Testis (tissue), 3 donors: ENCODE data around the gene CCDC14. TPM values are rescaled to one million over a fixed set of nuclear protein-coding genes. Genes with fewer than 3 reads are reported as not detected.

Experiments
- DNase-seq: peaks from one replicate; pipeline ENCODE4 v3.0.0-alpha.2; 2019
- H3K27ac ChIP-seq, 2 donors: fragments of 200-600 bp; sonication (generic); one replicate each; pipeline ENCODE4 v1.5.1; 2019
- H3K27me3 ChIP-seq: fragments of 200-600 bp; sonication (generic); one replicate; pipeline ENCODE4 v1.5.1; 2019
- H3K36me3 ChIP-seq: fragments of 200-600 bp; sonication (generic); one replicate; pipeline ENCODE4 v1.5.1; 2017; ENCODE audit warnings: low read depth; ENCODE audit errors: missing control alignments
- H3K4me1 ChIP-seq: fragments of 200-600 bp; sonication (generic); one replicate; pipeline ENCODE4 v1.5.1; 2019
- H3K4me3 ChIP-seq, 2 donors: fragments of 200-600 bp; sonication (generic); one replicate each; pipeline ENCODE4 v1.5.1; 2017 to 2019
- H3K9me3 ChIP-seq: fragments of 200-600 bp; sonication (generic); one replicate; pipeline ENCODE4 v1.5.1; 2017
- POLR2A ChIP-seq: fragments of 450-650 bp; IDR thresholded peaks from one replicate; pipeline ENCODE4 v1.6.1; 2017; ENCODE audit warnings: antibody characterized with exemption, mild to moderate bottlenecking, moderate library complexity
- WGBS, 2 donors: methylation state at CpG; one replicate each; pipeline ENCODE4 v1.1.5; 2018; 5-methylcytosine and 5-hydroxymethylcytosine counted together
- intact Hi-C: fragments of 100-400 bp; cut with DNase I; formaldehyde crosslinking; loops from one replicate; pipeline ENCODE4 v1.15.1; 2023; ENCODE audit warnings: low total_unique reads
- polyA plus RNA-seq: library from polyadenylated mRNA; stranded (reverse); fragments of 350-450 nt; fragmentation: Illumina TruSeq; extraction: RNeasy Lipid Tissue Mini Kit (QIAGEN cat#74804); gene quantifications from one replicate; pipeline ENCODE4 v1.2.3, GENCODE V29; 2014; ENCODE audit warnings: low read depth, low replicate concordance; ENCODE audit not compliant: insufficient read depth
- total RNA-seq, 2 donors: library from RNA; depleted of rRNA; stranded (reverse); fragments of >200 nt; gene quantifications; one replicate each; pipeline ENCODE4 v1.2.3, GENCODE V29; 2016
- TF ChIP-seq, protein P1 (sequence below), 3 experiments: fragments of 450-650 bp in 2 of 3; fragments of 200-600 bp in 1 of 3; sonication (generic) in 1 of 3; IDR thresholded peaks; one replicate each; pipeline ENCODE4 v1.5.1; 2016 to 2019; ENCODE audit warnings: antibody characterized with exemption in 3 of 3, mild to moderate bottlenecking in 2 of 3, moderate library complexity in 1 of 3

Gene CCDC14
- total and polyA plus RNA-seq, 3 donors from 2014 or later = 33.3 to 101 (median 63.7) TPM

DNA sequence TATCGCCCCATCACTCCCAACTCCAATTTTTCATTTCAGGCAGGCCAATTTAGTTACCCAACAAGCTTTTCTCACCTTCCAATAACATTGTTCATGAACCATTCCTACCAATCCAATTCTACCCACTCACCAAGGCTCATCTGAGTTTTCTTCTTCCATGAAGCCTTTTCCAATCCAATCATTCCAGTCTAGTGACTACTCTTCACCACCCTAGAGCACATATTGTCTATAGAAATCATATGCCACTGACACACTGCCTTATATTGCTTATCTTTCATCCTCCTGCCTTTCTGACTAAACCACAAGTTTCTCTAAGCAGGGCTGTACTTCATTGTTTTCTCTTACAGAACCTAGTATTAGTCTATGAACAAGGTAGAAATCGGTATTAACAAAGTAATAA lies 11.4 kb downstream of the CCDC14 start:
- no peak for DNase-seq
- H3K4me1 ChIP-seq = no peaks in the 10 kb centered on the region
- no peaks in the 10 kb centered on the region for H3K27me3 ChIP-seq
- H3K4me3 ChIP-seq = no peak overlapping the region
- no peak overlapping the region for H3K27ac ChIP-seq
- H3K36me3 ChIP-seq = no peaks in the 10 kb centered on the region
- no peaks in the 10 kb centered on the region for H3K9me3 ChIP-seq
- intact Hi-C loops = no loop called here
- TF ChIP-seq, protein P1, sequence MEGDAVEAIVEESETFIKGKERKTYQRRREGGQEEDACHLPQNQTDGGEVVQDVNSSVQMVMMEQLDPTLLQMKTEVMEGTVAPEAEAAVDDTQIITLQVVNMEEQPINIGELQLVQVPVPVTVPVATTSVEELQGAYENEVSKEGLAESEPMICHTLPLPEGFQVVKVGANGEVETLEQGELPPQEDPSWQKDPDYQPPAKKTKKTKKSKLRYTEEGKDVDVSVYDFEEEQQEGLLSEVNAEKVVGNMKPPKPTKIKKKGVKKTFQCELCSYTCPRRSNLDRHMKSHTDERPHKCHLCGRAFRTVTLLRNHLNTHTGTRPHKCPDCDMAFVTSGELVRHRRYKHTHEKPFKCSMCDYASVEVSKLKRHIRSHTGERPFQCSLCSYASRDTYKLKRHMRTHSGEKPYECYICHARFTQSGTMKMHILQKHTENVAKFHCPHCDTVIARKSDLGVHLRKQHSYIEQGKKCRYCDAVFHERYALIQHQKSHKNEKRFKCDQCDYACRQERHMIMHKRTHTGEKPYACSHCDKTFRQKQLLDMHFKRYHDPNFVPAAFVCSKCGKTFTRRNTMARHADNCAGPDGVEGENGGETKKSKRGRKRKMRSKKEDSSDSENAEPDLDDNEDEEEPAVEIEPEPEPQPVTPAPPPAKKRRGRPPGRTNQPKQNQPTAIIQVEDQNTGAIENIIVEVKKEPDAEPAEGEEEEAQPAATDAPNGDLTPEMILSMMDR (IDR thresholded peaks at IDR 0.05) = no peak
- TF ChIP-seq POLR2A = no peak
- WGBS, 2 donors = 98 to 99% methylated on average over 2 of the region's 2 CpGs

DNA sequence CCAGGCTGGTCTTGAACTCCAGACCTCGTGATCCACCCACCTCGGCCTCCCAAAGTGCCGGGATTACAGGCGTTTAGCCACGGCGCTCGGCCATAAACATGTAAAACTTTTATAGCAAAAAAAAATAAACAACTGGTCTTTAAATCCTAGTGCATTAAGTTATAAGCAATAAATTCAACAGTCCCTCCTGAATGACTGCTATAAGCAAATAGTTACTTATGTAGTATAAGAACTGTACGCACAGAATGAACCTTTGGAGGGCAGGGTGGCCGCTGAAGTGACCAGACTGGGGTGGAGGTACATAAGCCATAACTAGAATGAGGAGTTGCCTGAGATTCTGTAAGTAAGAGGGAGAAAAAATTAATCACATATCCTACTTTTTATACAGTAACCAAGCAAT lies 12.6 kb downstream of the CCDC14 start:
- no peaks in the 10 kb centered on the region for H3K36me3 ChIP-seq
- 95 to 97% methylated on average over 9 of the region's 9 CpGs for WGBS, 2 donors
- no peak overlapping the region for H3K4me3 ChIP-seq
- intact Hi-C loops = no loop called here
- H3K9me3 ChIP-seq = no peaks in the 10 kb centered on the region
- no peaks in the 10 kb centered on the region for H3K27me3 ChIP-seq
- no peak for DNase-seq
- H3K27ac ChIP-seq = no peak overlapping the region
- TF ChIP-seq, protein P1 (IDR thresholded peaks at IDR 0.05) = no peak
- no peak for TF ChIP-seq POLR2A
- no peaks in the 10 kb centered on the region for H3K4me1 ChIP-seq

GRCh38 chr3:123947482-123947881 lies 13.5 kb downstream of the CCDC14 start:
- DNase-seq = no peak
- H3K27me3 ChIP-seq = no peaks in the 10 kb centered on the region
- no peaks in the 10 kb centered on the region for H3K36me3 ChIP-seq
- H3K4me3 ChIP-seq = no peak overlapping the region
- TF ChIP-seq, protein P1 (IDR thresholded peaks at IDR 0.05) = no peak
- TF ChIP-seq POLR2A = no peak
- intact Hi-C loops = no loop called here
- no peaks in the 10 kb centered on the region for H3K4me1 ChIP-seq
- no peaks in the 10 kb centered on the region for H3K9me3 ChIP-seq
- H3K27ac ChIP-seq = no peak overlapping the region

- intact Hi-C loops = no loop called here
Measured at GRCh38 chr3:123941542-123941941, 19.5 kb downstream of the CCDC14 start.

GRCh38 chr3:123941121-123941520 lies 19.9 kb downstream of the CCDC14 start:
- Histone ChIP-seq H3K4me3 (no peak overlapping the region), H3K4me1 (no peaks in the 10 kb centered on the region), H3K27ac (no peak overlapping the region), H3K9me3 (no peaks in the 10 kb centered on the region), H3K36me3 (no peaks in the 10 kb centered on the region), H3K27me3 (no peaks in the 10 kb centered on the region)
- DNase-seq = no peak
- intact Hi-C loops = no loop called here
- TF ChIP-seq, protein P1 (IDR thresholded peaks at IDR 0.05) = no peak
- no peak for TF ChIP-seq POLR2A
- 61 to 63% methylated on average over 2 of the region's 2 CpGs for WGBS, 2 donors

More at GRCh38 chr3:123941542-123941941, 19.5 kb downstream of the CCDC14 start:
- H3K4me3 ChIP-seq = no peak overlapping the region
- H3K9me3 ChIP-seq = no peaks in the 10 kb centered on the region
- WGBS, 2 donors = 90% methylated on average over 1 of the region's 1 CpG
- no peaks in the 10 kb centered on the region for H3K36me3 ChIP-seq
- H3K27ac ChIP-seq = no peak overlapping the region
- no peaks in the 10 kb centered on the region for H3K4me1 ChIP-seq
- DNase-seq = no peak
- TF ChIP-seq, protein P1 (IDR thresholded peaks at IDR 0.05) = no peak
- TF ChIP-seq POLR2A = no peak
- no peaks in the 10 kb centered on the region for H3K27me3 ChIP-seq
